ENCODE data around the gene GJC3.

GJC3 gene

DNA sequence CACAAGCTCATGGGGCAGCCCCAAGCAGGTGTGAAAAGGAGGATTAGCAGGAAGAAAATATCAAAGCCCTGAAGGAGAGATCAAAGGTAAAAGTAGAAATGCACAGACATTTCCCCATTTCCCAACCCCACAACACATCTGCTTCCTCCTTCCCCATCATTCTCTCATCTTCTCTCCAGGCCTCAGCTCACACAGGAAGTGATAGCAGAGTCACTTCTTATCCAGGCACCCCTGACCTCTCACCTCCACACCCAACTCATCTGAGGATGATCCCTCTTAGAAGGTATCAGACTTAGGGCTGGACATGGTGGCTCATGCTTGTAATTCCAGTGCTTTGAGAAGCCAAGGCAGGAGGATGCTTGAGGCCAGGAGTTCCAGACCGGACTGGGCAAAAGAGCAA is 18.2 kb upstream of the GJC3 start:
- TF ChIP-seq CEBPB (IDR thresholded peaks at IDR 0.05) (no peak), EP300 (IDR thresholded peaks at IDR 0.05; ENCODE audit: borderline replicate concordance) (no peak), EGR1 (IDR thresholded peaks at IDR 0.05) (no peak), TEAD4 (IDR thresholded peaks at IDR 0.05) (no peak), YY1 (IDR thresholded peaks at IDR 0.05; ENCODE audit: low read depth) (no peak), TCF12 (IDR thresholded peaks at IDR 0.05; ENCODE audit: low read depth) (no peak), FOXM1 (IDR thresholded peaks at IDR 0.05; ENCODE audit: borderline replicate concordance, low read depth) (no peak), RAD21 (IDR thresholded peaks at IDR 0.05; ENCODE audit: low read depth) (no peak), ZBTB7A (IDR thresholded peaks at IDR 0.05; ENCODE audit: low read depth) (no peak), NFIC (IDR thresholded peaks at IDR 0.05) (no peak), TAF1 (IDR thresholded peaks at IDR 0.05; ENCODE audit: low read depth) (no peak)
- TF ChIP-seq, protein P1, sequence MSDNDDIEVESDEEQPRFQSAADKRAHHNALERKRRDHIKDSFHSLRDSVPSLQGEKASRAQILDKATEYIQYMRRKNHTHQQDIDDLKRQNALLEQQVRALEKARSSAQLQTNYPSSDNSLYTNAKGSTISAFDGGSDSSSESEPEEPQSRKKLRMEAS (IDR thresholded peaks at IDR 0.05): no peak
- TF ChIP-seq, protein P2, sequence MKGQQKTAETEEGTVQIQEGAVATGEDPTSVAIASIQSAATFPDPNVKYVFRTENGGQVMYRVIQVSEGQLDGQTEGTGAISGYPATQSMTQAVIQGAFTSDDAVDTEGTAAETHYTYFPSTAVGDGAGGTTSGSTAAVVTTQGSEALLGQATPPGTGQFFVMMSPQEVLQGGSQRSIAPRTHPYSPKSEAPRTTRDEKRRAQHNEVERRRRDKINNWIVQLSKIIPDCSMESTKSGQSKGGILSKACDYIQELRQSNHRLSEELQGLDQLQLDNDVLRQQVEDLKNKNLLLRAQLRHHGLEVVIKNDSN (IDR thresholded peaks at IDR 0.05): no peak
- TF ChIP-seq, protein P3, sequence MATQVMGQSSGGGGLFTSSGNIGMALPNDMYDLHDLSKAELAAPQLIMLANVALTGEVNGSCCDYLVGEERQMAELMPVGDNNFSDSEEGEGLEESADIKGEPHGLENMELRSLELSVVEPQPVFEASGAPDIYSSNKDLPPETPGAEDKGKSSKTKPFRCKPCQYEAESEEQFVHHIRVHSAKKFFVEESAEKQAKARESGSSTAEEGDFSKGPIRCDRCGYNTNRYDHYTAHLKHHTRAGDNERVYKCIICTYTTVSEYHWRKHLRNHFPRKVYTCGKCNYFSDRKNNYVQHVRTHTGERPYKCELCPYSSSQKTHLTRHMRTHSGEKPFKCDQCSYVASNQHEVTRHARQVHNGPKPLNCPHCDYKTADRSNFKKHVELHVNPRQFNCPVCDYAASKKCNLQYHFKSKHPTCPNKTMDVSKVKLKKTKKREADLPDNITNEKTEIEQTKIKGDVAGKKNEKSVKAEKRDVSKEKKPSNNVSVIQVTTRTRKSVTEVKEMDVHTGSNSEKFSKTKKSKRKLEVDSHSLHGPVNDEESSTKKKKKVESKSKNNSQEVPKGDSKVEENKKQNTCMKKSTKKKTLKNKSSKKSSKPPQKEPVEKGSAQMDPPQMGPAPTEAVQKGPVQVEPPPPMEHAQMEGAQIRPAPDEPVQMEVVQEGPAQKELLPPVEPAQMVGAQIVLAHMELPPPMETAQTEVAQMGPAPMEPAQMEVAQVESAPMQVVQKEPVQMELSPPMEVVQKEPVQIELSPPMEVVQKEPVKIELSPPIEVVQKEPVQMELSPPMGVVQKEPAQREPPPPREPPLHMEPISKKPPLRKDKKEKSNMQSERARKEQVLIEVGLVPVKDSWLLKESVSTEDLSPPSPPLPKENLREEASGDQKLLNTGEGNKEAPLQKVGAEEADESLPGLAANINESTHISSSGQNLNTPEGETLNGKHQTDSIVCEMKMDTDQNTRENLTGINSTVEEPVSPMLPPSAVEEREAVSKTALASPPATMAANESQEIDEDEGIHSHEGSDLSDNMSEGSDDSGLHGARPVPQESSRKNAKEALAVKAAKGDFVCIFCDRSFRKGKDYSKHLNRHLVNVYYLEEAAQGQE (IDR thresholded peaks at IDR 0.05; ENCODE audit: low read depth): no peak

DNA sequence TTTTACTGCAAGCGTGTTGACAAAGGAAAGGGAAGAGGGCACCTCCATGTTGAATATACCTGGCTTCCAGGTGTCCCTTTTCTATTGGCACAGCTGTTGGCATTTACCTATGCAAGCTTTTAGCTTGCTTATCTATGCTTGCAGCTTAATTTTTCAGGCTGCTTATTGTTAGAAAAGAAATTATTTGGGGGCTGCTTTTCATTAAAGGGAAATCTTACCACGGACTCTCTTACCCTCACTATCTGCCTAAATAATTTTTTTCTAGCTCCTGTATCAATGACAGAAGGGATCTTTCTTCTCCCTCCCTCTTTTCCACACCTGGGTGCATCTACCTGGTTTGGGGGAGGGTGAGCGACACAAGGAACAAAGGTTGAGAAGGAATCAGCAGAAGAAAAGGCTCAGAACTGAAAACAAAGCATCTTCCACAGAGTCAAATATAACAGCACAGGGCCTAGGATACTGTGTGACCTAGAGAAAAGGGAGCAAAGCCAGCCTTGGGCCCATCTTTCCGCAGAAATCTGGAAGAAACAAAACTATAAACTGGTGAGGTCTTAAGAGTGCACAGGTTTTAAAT is 15.2 kb upstream of the GJC3 start:
- TF ChIP-seq CEBPB (IDR thresholded peaks at IDR 0.05) (no peak), EP300 (IDR thresholded peaks at IDR 0.05; ENCODE audit: borderline replicate concordance) (no peak), CREB1 (IDR thresholded peaks at IDR 0.05; ENCODE audit: low read depth) (no peak), ZBTB7A (IDR thresholded peaks at IDR 0.05; ENCODE audit: low read depth) (no peak), NFIC (IDR thresholded peaks at IDR 0.05) (no peak), TEAD4 (IDR thresholded peaks at IDR 0.05) (no peak), FOXM1 (IDR thresholded peaks at IDR 0.05; ENCODE audit: borderline replicate concordance, low read depth) (no peak), YY1 (IDR thresholded peaks at IDR 0.05; ENCODE audit: low read depth) (no peak), TAF1 (IDR thresholded peaks at IDR 0.05; ENCODE audit: low read depth) (no peak), RAD21 (IDR thresholded peaks at IDR 0.05; ENCODE audit: low read depth) (no peak), EGR1 (IDR thresholded peaks at IDR 0.05) (no peak), TCF12 (IDR thresholded peaks at IDR 0.05; ENCODE audit: low read depth) (no peak)
- TF ChIP-seq, protein P2 (IDR thresholded peaks at IDR 0.05): no peak
- TF ChIP-seq, protein P1 (IDR thresholded peaks at IDR 0.05): no peak
- TF ChIP-seq, protein P3 (IDR thresholded peaks at IDR 0.05; ENCODE audit: low read depth): no peak

DNA sequence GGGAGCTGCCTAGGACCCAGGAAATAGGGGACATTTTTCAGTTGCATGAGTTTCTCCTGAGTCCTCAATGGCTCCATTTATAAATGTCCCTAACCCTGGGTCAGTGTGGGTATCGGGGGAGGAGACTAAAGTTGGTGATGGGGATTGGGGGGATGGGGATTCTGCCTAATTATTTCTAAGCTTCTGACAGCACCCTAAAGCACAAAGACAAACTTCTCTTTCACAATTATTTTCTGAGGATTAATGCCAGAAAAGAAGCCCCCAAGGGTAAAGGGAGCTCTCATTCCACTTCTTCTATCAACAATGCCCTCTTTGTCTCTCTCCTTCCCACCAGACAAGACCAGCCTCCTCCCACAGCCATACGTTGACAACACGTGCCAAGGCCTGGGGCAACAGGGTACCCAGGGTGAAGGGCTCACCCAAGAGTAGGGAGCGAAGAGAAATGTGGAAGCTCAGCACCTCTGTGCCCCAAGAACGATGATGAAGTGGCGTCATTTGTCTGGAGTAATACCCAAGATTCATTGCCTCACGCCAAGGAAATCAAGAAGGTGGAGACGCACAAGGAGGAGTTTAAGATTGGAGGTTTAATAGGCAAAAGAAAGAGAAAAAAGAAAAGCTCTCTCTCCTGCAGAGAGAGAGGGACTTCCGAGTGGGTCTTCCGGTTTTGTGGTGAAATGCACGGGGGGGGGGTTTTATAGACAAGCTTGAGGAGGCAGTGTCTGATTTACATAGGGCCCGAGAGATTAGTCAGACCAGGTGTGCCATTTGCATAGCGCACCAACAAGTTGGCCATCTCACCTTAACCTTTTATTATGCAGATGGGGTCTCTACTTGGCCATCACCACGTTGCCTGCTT is 14.4 kb upstream of the GJC3 start:
- no peak for TF ChIP-seq EP300 (IDR thresholded peaks at IDR 0.05; ENCODE audit: borderline replicate concordance)
- TF ChIP-seq, protein P3 (IDR thresholded peaks at IDR 0.05; ENCODE audit: low read depth): no peak
- no peak for TF ChIP-seq EGR1 (IDR thresholded peaks at IDR 0.05)
- TF ChIP-seq RAD21 (IDR thresholded peaks at IDR 0.05; ENCODE audit: low read depth): no peak
- no peak for TF ChIP-seq TCF12 (IDR thresholded peaks at IDR 0.05; ENCODE audit: low read depth)
- no peak for TF ChIP-seq TAF1 (IDR thresholded peaks at IDR 0.05; ENCODE audit: low read depth)
- TF ChIP-seq, protein P1 (IDR thresholded peaks at IDR 0.05): no peak
- TF ChIP-seq CEBPB (IDR thresholded peaks at IDR 0.05): no peak
- TF ChIP-seq CREB1 (IDR thresholded peaks at IDR 0.05; ENCODE audit: low read depth): no peak
- no peak for TF ChIP-seq NFIC (IDR thresholded peaks at IDR 0.05)
- TF ChIP-seq FOXM1 (IDR thresholded peaks at IDR 0.05; ENCODE audit: borderline replicate concordance, low read depth): no peak
- no peak for TF ChIP-seq YY1 (IDR thresholded peaks at IDR 0.05; ENCODE audit: low read depth)
- no peak for TF ChIP-seq TEAD4 (IDR thresholded peaks at IDR 0.05)
- TF ChIP-seq, protein P2 (IDR thresholded peaks at IDR 0.05): no peak
- TF ChIP-seq ZBTB7A (IDR thresholded peaks at IDR 0.05; ENCODE audit: low read depth): no peak
